ENCODE results near the gene SELENOV.

- no peak for TF ChIP-seq CTCF (tag by site-specific recombination; IDR thresholded peaks at IDR 0.05)
- TF ChIP-seq HOXA7 (CRISPR knock-in tag; IDR thresholded peaks at IDR 0.05; ENCODE audit: borderline replicate concordance): no peak
- TF ChIP-seq ZNF121 (tag by site-specific recombination; IDR thresholded peaks at IDR 0.05): no peak
- TF ChIP-seq ZBTB21 (tag by site-specific recombination; IDR thresholded peaks at IDR 0.05): no peak
- TF ChIP-seq ZNF777 (tag by site-specific recombination; IDR thresholded peaks at IDR 0.05; ENCODE audit: borderline replicate concordance): no peak
- no peak for TF ChIP-seq MYNN (tag by site-specific recombination; IDR thresholded peaks at IDR 0.05; ENCODE audit: borderline replicate concordance)
- TF ChIP-seq ZNF639 (tag by site-specific recombination; IDR thresholded peaks at IDR 0.05): no peak
- no peak for TF ChIP-seq ZBTB1 (tag by site-specific recombination; IDR thresholded peaks at IDR 0.05)
- TF ChIP-seq ZBTB26 (tag by site-specific recombination; optimal IDR thresholded peaks at IDR 0.05): no peak
- TF ChIP-seq ZSCAN5A (tag by site-specific recombination; IDR thresholded peaks at IDR 0.05): no peak
- TF ChIP-seq ZFP3 (tag by site-specific recombination; IDR thresholded peaks at IDR 0.05; ENCODE audit: low read depth): no peak
- no peak for TF ChIP-seq ZNF274 (IDR thresholded peaks at IDR 0.05; ENCODE audit: low read length)
- no peak for TF ChIP-seq ZNF274 (tag by site-specific recombination; IDR thresholded peaks at IDR 0.05; ENCODE audit: borderline replicate concordance)
These were observed 43.7 kb downstream of the SELENOV start for GRCh38 chr19:39558624-39559117.
